ENCODE data around the gene BIN1.

The BIN1 gene

DNA sequence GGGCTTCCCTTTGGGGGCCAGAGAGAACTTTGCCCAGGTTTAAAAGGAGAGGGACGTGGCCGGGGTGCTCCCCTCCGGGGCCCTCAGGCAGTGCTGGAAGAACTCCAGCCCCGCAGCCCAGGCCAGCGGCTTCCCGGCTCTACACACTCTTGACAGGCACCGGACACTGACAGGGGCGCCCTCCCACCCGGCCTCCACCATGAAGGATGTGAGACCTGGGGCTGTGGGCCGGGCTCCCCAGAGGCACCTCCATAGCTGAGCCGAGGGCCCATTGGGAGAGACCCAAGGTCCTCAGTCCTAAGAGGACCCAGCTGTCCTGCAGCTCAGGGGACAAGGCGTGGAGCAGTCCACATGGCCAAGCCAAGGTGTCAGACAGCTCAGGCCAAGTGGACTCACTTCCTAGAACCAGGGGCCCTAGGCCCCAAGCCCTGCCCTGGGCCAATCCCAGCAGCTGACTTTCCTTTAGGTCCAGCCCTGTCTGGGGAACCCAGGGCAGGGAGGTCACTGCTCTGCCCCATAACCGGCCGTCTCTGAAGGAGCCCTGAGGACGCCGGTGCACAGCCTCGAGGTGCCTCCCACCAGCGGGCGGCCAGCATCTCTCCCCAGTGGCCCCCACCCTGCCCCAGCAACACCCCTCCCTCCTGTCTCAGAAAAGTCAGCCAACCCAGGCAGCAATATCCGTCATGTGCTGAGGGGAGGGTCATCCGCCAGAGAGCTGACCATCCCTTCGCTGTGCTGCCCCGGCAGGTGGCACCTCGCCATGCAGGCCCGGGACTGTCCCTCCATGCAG is 51.8 kb downstream of the BIN1 start:
- no peak for DNase-seq

GRCh38 chr2:127054604-127054930 is 52.4 kb downstream of the BIN1 start:
- DNase-seq, result no peak

- DNase-seq, result no peak
These were observed 53.0 kb downstream of the BIN1 start for GRCh38 chr2:127053731-127054603.

DNA sequence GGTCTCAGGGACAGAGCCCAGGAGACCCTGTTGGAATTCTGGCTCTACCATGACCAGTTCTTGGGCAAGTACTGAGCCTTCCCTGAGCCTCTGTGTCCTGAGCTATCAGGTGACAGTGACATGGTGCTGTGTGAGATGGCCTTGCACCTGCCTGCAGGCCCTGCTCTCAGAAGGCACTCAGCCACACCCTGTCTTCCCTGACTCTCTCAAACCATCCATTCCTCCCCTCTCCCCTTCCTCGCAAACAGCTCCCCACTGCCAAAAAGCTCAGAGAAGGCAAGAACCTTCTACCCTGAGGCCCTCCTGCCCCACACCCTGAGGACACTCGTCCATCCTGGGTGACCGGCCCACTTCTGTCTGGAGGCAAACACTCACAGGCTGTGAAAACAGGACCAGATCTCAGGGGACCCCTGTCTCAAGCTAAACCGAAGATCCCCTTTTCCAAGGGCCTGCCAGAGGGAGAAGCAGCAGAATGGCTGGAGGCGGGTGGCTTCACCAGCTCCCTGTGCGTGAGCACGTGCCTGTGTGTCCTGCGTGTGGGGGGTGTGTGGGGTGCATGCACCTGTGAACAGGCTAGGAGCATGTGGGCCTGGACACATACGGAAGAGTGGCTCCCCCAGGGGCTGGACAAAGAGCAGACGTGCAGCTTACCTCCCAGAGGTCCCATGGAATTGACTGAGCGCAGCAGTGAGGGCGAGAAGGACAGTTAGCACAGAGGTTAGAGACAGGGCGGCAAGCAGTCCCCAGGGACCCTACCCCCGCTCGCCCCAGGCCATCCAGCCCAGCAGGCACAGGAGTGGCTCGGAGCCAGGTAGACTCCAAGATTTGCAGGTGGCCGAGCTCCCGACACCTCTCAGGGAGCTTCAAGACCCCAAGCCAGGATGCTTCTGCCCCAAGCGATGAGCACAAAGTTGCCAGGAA is 53.9 kb downstream of the BIN1 start:
- no peak for DNase-seq

- DNase-seq, result no peak
These were observed 54.7 kb downstream of the BIN1 start for GRCh38 chr2:127052057-127052770.

- no peak for DNase-seq
These were observed 55.6 kb downstream of the BIN1 start for GRCh38 chr2:127051116-127052056.

GRCh38 chr2:127050803-127051115 is 56.2 kb downstream of the BIN1 start:
- DNase-seq, result no peak

DNA sequence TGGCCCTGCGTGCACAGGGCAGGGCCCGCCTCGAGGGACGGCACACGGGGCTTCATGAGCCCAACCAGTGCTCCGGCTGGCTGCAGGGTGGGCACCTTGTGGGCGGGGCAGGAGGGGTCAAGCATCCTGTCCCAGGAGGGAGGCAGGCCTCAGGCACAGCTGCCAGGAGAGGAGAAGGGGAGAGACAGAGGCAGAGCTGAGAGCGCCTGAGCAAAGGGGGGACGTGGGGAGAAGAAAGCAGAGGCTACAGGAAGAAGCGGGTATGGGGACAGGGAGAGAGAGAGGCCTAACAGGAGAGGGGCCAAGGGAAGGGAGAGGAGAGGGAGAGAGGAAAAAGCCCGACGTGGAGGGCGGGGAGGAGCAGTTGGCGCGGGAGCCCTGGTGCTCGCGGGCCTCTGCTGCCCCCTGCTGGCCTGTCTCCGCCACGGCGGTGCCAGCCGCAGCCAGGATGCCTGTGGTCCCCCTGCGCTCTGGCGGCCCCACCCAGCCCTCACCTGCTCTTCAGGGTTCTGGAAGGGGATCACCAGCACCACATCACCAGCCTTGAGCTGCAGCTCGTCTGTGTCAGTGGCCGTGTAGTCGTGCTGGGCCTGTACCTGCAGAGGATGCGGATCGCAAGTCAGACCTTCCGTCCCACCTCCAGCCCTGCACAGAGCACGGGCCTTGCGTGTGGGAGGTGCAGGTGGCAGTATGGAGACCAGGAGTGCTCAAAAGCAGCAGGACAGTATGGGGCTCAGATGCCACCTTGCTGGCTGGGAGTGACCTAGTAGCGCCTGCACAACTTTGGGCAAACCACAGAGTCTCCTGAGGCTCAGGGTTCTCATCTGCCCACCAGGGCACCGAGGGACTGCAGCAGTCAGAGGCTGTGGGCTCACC is 56.8 kb downstream of the BIN1 start:
- peak; percentile 54 to 60 for DNase-seq

GRCh38 chr2:127048969-127049897 is 57.7 kb downstream of the BIN1 start:
- no peak for DNase-seq

DNA sequence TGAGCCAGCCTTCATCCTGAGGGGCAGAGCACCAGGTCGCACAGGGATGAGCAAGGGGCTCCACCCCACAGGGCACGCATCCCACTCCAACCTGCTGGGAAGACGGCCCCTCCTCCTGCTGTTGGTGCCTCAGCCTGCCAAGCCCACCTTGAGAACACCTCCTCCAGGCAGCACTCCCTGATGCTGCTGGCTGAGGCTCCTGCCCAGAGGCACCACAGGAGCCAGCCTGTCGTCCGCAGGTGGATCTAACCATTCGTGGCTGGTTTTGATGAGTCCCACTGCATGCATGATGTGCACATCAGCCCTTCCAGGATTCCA is 58.4 kb downstream of the BIN1 start:
- DNase-seq, result no peak

GRCh38 chr2:127047716-127048617 is 59.0 kb downstream of the BIN1 start:
- DNase-seq, result no peak

- no peak for DNase-seq
These were observed 59.9 kb downstream of the BIN1 start for GRCh38 chr2:127047054-127047453.

- DNase-seq, result no peak
These were observed 60.4 kb downstream of the BIN1 start for GRCh38 chr2:127046579-127046978.

GRCh38 chr2:127045792-127046501 is 61.0 kb downstream of the BIN1 start:
- no peak for DNase-seq

GRCh38 chr2:127044977-127045661 is 61.8 kb downstream of the BIN1 start:
- DNase-seq, result no peak

DNA sequence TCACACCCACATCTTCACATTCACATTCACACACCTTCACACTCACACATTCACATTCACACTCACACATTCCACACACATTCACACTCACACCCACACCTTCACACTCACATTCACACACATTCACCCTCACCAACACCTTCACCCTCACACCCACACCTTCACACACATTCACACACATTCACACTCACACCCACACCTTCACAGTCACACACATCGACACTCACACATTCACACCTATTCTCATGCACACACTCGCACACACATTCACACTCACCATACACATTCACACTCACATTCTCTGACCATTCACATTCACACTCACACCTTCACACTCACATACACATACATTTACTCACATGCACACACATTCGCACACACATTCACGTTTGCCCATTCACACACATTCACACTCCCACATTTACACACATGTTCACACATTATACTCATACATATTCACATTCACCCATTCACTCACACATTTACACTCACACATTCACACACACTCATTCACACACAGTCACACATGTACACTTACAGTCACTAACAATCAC is 62.7 kb downstream of the BIN1 start:
- DNase-seq, result no peak
